Measurements from ENCODE around the gene YY1.
"Not testable (repeated sequence)": the region's sequence is repeated elsewhere in the genome, so short reads cannot be mapped to it uniquely, and the experiment has no call there.

Gene YY1

GRCh38 chr14:100238419-100239210 lies at the start of gene YY1:
Gene YY1, plus strand, starts transcription at chr14:100239144. Its CDS starts 101 bp downstream, at chr14:100239245.
- H3K9me3 Mint-ChIP-seq = no peaks in the 10 kb centered on the region
- H3K27me3 Mint-ChIP-seq = no peaks in the 10 kb centered on the region
- H3K4me3 Mint-ChIP-seq = peak within 1 kb of the TSS; percentile 99
- peaks cover 20% of the 10 kb centered on the region for H3K36me3 Mint-ChIP-seq
- H3K4me1 Mint-ChIP-seq = peaks cover 57% of the 10 kb centered on the region
- H3K27ac Mint-ChIP-seq = peak within 1 kb of the TSS; percentile 99

- no peaks in the 10 kb centered on the region for H3K9me3 Mint-ChIP-seq
- no peaks in the 10 kb centered on the region for H3K27me3 Mint-ChIP-seq
- H3K27ac Mint-ChIP-seq = no peak overlapping the region
- no peaks in the 10 kb centered on the region for H3K36me3 Mint-ChIP-seq
- no peak overlapping the region for H3K4me3 Mint-ChIP-seq
- peaks cover 16% of the 10 kb centered on the region for H3K4me1 Mint-ChIP-seq
These were observed 48.8 kb upstream of the YY1 start for GRCh38 chr14:100190126-100190525.

GRCh38 chr14:100191584-100192249 lies 47.2 kb upstream of the YY1 start:
- H3K4me1 Mint-ChIP-seq = peaks cover 16% of the 10 kb centered on the region
- H3K9me3 Mint-ChIP-seq = no peaks in the 10 kb centered on the region
- no peak overlapping the region for H3K27ac Mint-ChIP-seq
- no peak overlapping the region for H3K4me3 Mint-ChIP-seq
- no peaks in the 10 kb centered on the region for H3K36me3 Mint-ChIP-seq
- no peaks in the 10 kb centered on the region for H3K27me3 Mint-ChIP-seq

GRCh38 chr14:100192250-100192671 lies 46.7 kb upstream of the YY1 start:
- Mint-ChIP-seq H3K4me3 (peak overlapping the region; percentile 77), H3K4me1 (peaks cover 16% of the 10 kb centered on the region), H3K9me3 (no peaks in the 10 kb centered on the region), H3K36me3 (no peaks in the 10 kb centered on the region), H3K27ac (peak overlapping the region; percentile 94), H3K27me3 (no peaks in the 10 kb centered on the region)

- Mint-ChIP-seq H3K36me3 (no peaks in the 10 kb centered on the region), H3K4me3 (peak overlapping the region; percentile 77), H3K4me1 (peaks cover 16% of the 10 kb centered on the region), H3K27ac (peak overlapping the region; percentile 94), H3K27me3 (no peaks in the 10 kb centered on the region), H3K9me3 (no peaks in the 10 kb centered on the region)
These were observed 46.1 kb upstream of the YY1 start for GRCh38 chr14:100192672-100193416.

- H3K36me3 Mint-ChIP-seq = no peaks in the 10 kb centered on the region
These were observed 45.3 kb upstream of the YY1 start for GRCh38 chr14:100193417-100194357.

GRCh38 chr14:100199240-100199860 lies 39.6 kb upstream of the YY1 start:
- Mint-ChIP-seq H3K4me3 (no peak overlapping the region), H3K9me3 (no peaks in the 10 kb centered on the region), H3K27ac (no peak overlapping the region), H3K27me3 (no peaks in the 10 kb centered on the region), H3K36me3 (no peaks in the 10 kb centered on the region), H3K4me1 (peaks cover 4% of the 10 kb centered on the region)

More at GRCh38 chr14:100193417-100194357, 45.3 kb upstream of the YY1 start:
- Mint-ChIP-seq H3K27ac (peak overlapping the region; percentile 94), H3K9me3 (no peaks in the 10 kb centered on the region), H3K4me1 (peaks cover 16% of the 10 kb centered on the region), H3K27me3 (no peaks in the 10 kb centered on the region), H3K4me3 (peak overlapping the region; percentile 77)

- H3K4me3 Mint-ChIP-seq = no peak overlapping the region
- H3K4me1 Mint-ChIP-seq = no peaks in the 10 kb centered on the region
- no peaks in the 10 kb centered on the region for H3K36me3 Mint-ChIP-seq
- H3K27me3 Mint-ChIP-seq = no peaks in the 10 kb centered on the region
- H3K9me3 Mint-ChIP-seq = no peaks in the 10 kb centered on the region
- no peak overlapping the region for H3K27ac Mint-ChIP-seq
These were observed 38.6 kb upstream of the YY1 start for GRCh38 chr14:100200311-100200710.

- no peaks in the 10 kb centered on the region for H3K27me3 Mint-ChIP-seq
- no peak overlapping the region for H3K27ac Mint-ChIP-seq
- no peak overlapping the region for H3K4me3 Mint-ChIP-seq
- H3K9me3 Mint-ChIP-seq = no peaks in the 10 kb centered on the region
- no peaks in the 10 kb centered on the region for H3K36me3 Mint-ChIP-seq
- no peaks in the 10 kb centered on the region for H3K4me1 Mint-ChIP-seq
These were observed 37.2 kb upstream of the YY1 start for GRCh38 chr14:100201701-100202100.

GRCh38 chr14:100202712-100203111 lies 36.2 kb upstream of the YY1 start:
- H3K4me1 Mint-ChIP-seq = no peaks in the 10 kb centered on the region
- H3K9me3 Mint-ChIP-seq = no peaks in the 10 kb centered on the region
- H3K27me3 Mint-ChIP-seq = no peaks in the 10 kb centered on the region
- H3K4me3 Mint-ChIP-seq = no peak overlapping the region
- no peak overlapping the region for H3K27ac Mint-ChIP-seq
- no peaks in the 10 kb centered on the region for H3K36me3 Mint-ChIP-seq

GRCh38 chr14:100203146-100203545 lies 35.8 kb upstream of the YY1 start:
- H3K27me3 Mint-ChIP-seq = no peaks in the 10 kb centered on the region
- H3K4me3 Mint-ChIP-seq = no peak overlapping the region
- H3K36me3 Mint-ChIP-seq = no peaks in the 10 kb centered on the region
- no peak overlapping the region for H3K27ac Mint-ChIP-seq
- no peaks in the 10 kb centered on the region for H3K4me1 Mint-ChIP-seq
- no peaks in the 10 kb centered on the region for H3K9me3 Mint-ChIP-seq

GRCh38 chr14:100203962-100204834 lies 34.7 kb upstream of the YY1 start:
- no peaks in the 10 kb centered on the region for H3K36me3 Mint-ChIP-seq
- H3K4me3 Mint-ChIP-seq = no peak overlapping the region
- no peaks in the 10 kb centered on the region for H3K27me3 Mint-ChIP-seq
- H3K9me3 Mint-ChIP-seq = no peaks in the 10 kb centered on the region
- no peak overlapping the region for H3K27ac Mint-ChIP-seq
- H3K4me1 Mint-ChIP-seq = no peaks in the 10 kb centered on the region

- not testable (repeated sequence) for H3K4me1 Mint-ChIP-seq, H3K9me3 Mint-ChIP-seq, H3K4me3 Mint-ChIP-seq, H3K27me3 Mint-ChIP-seq, H3K27ac Mint-ChIP-seq, H3K36me3 Mint-ChIP-seq
These were observed 34.1 kb upstream of the YY1 start for GRCh38 chr14:100204835-100205167.

GRCh38 chr14:100207588-100207987 lies 31.4 kb upstream of the YY1 start:
- not testable (repeated sequence) for H3K9me3 Mint-ChIP-seq, H3K36me3 Mint-ChIP-seq, H3K4me1 Mint-ChIP-seq, H3K27me3 Mint-ChIP-seq, H3K27ac Mint-ChIP-seq, H3K4me3 Mint-ChIP-seq
